IMR-90 (cell line): ENCODE data around the gene CPNE4. TPM values are rescaled to one million over a fixed set of nuclear protein-coding genes. Genes with fewer than 3 reads are reported as not detected.

Source experiments
- ATAC-seq: fragments of 200-7000 bp; cut with Tn5 transposase; 2 replicates; pipeline ENCODE4 v1.9.1; 2020; ENCODE audit warnings: low read depth, mild to moderate bottlenecking, moderate library complexity
- BruUV-seq: library from RNA; stranded (reverse); fragments of 400-500 nt; replicated peaks from 2 replicates; lab custom pipeline; 2021; lab: Mats Ljungman, UMichigan
- CTCF ChIA-PET: fragments of 300-600 bp; formaldehyde crosslinking; extraction: SDS; loops from one replicate; lab custom pipeline; 2021; ENCODE audit warnings: antibody characterized with exemption; lab: Yijun Ruan, JAX
- POLR2A ChIA-PET: fragments of 300-600 bp; sonication (Branson Sonifier 250); formaldehyde crosslinking; loops from one replicate; lab custom pipeline; 2022; ENCODE audit warnings: antibody characterized with exemption; ENCODE audit not compliant: unreplicated experiment; lab: Charles Lee
- DNase-seq: peaks from one replicate; pipeline ENCODE4 v3.0.0; 2013
- H2AFZ ChIP-seq: replicated peaks from 2 replicates; pipeline ENCODE3; 2013; ENCODE audit warnings: low read length, mild to moderate bottlenecking; ENCODE audit not compliant: poor library complexity
- H2AK5ac ChIP-seq: 2 replicates; pipeline ENCODE4 v1.6.1; 2013; ENCODE audit warnings: low read depth, low read length, inconsistent platforms
- H2AK9ac ChIP-seq: replicated peaks from 2 replicates; pipeline ENCODE3; 2013; ENCODE audit warnings: mild to moderate bottlenecking, low read depth, low read length, moderate library complexity; ENCODE audit not compliant: poor library complexity
- H2BK120ac ChIP-seq: 2 replicates; pipeline ENCODE4 v1.6.1; 2013; ENCODE audit warnings: low read depth, low read length, inconsistent platforms
- H2BK15ac ChIP-seq: 3 replicates; pipeline ENCODE4 v1.6.1; 2013; ENCODE audit warnings: low read depth, low read length, inconsistent platforms
- H2BK20ac ChIP-seq: 2 replicates; pipeline ENCODE4 v1.6.1; 2013; ENCODE audit warnings: low read depth, mild to moderate bottlenecking, inconsistent platforms, low read length, moderate library complexity
- H2BK5ac ChIP-seq: 2 replicates; pipeline ENCODE4 v1.6.1; 2013; ENCODE audit warnings: mild to moderate bottlenecking, low read depth, low read length, inconsistent platforms; ENCODE audit not compliant: poor library complexity, severe bottlenecking
- H3K14ac ChIP-seq: replicated peaks from 2 replicates; pipeline ENCODE4 v1.6.1; 2013; ENCODE audit warnings: low read depth, low read length, inconsistent platforms
- H3K18ac ChIP-seq: 2 replicates; pipeline ENCODE4 v1.6.1; 2013; ENCODE audit warnings: low read depth, low read length, control low read depth
- H3K23ac ChIP-seq: 2 replicates; pipeline ENCODE4 v1.6.1; 2013; ENCODE audit warnings: low read depth, low read length, inconsistent platforms
- H3K27ac ChIP-seq: 2 replicates; pipeline ENCODE4 v1.5.1; 2013; ENCODE audit warnings: mild to moderate bottlenecking, control low read depth, low read length; ENCODE audit not compliant: insufficient read depth
- H3K27me3 ChIP-seq: 2 replicates; pipeline ENCODE4 v1.6.1; 2013; ENCODE audit warnings: low read length; ENCODE audit not compliant: control insufficient read depth, insufficient read depth
- H3K36me3 ChIP-seq: 2 replicates; pipeline ENCODE4 v1.6.1; 2013; ENCODE audit warnings: low read length, mixed read lengths; ENCODE audit not compliant: control insufficient read depth, insufficient read depth
- H3K4ac ChIP-seq: 2 replicates; pipeline ENCODE4 v1.6.1; 2013; ENCODE audit warnings: low read depth, low read length, inconsistent platforms
- H3K4me1 ChIP-seq: 2 replicates; pipeline ENCODE4 v1.6.1; 2013; ENCODE audit warnings: low read length, mixed read lengths; ENCODE audit not compliant: control insufficient read depth, insufficient read depth
- H3K4me2 ChIP-seq: 2 replicates; pipeline ENCODE4 v1.6.1; 2013; ENCODE audit warnings: low read depth, mild to moderate bottlenecking, control low read depth, low read length, moderate library complexity
- H3K4me3 ChIP-seq: 2 replicates; pipeline ENCODE4 v1.5.1; 2013; ENCODE audit warnings: low read depth, mild to moderate bottlenecking, control low read depth, low read length, moderate library complexity; ENCODE audit not compliant: insufficient read depth
- H3K56ac ChIP-seq: 2 replicates; pipeline ENCODE4 v1.6.1; 2013; ENCODE audit warnings: low read length, inconsistent platforms; ENCODE audit not compliant: insufficient read depth; ENCODE audit errors: extremely low read depth
- H3K79me1 ChIP-seq, 2 experiments: 2 replicates each; pipeline ENCODE4 v1.6.1; 2013; ENCODE audit warnings: low read length in 2 of 2, inconsistent platforms in 1 of 2, low read depth in 1 of 2
- H3K9ac ChIP-seq: 2 replicates; pipeline ENCODE4 v1.6.1; 2013; ENCODE audit warnings: low read depth, low read length, control low read depth
- H3K9me1 ChIP-seq: 2 replicates; pipeline ENCODE4 v1.6.1; 2013; ENCODE audit warnings: low read length, inconsistent platforms; ENCODE audit not compliant: insufficient read depth
- H3K9me3 ChIP-seq: 2 replicates; pipeline ENCODE4 v1.6.1; 2013; ENCODE audit warnings: low read length; ENCODE audit not compliant: control insufficient read depth, insufficient read depth
- H4K20me1 ChIP-seq: 2 replicates; pipeline ENCODE4 v1.6.1; 2013; ENCODE audit warnings: low read length, inconsistent platforms; ENCODE audit not compliant: insufficient read depth
- H4K5ac ChIP-seq: 2 replicates; pipeline ENCODE4 v1.6.1; 2013; ENCODE audit warnings: mild to moderate bottlenecking, low read depth, low read length, control low read depth
- H4K8ac ChIP-seq, 2 experiments: 2 replicates each; pipeline ENCODE4 v1.6.1; 2013; ENCODE audit warnings: low read depth in 2 of 2, low read length in 2 of 2, control low read depth in 1 of 2, inconsistent platforms in 1 of 2
- H4K91ac ChIP-seq: 2 replicates; pipeline ENCODE4 v1.6.1; 2013; ENCODE audit warnings: low read depth, low read length, inconsistent platforms; ENCODE audit not compliant: insufficient read depth
- CHD1 ChIP-seq: IDR thresholded peaks from 2 replicates; pipeline ENCODE4 v1.6.1; 2012; ENCODE audit warnings: low read depth, low read length, improper control_type of control experiment
- MAFK ChIP-seq: IDR thresholded peaks from 2 replicates; pipeline ENCODE4 v1.6.1; 2012; ENCODE audit warnings: low read depth, low read length, improper control_type of control experiment
- MAZ ChIP-seq: IDR thresholded peaks from 2 replicates; pipeline ENCODE4 v1.6.1; 2012; ENCODE audit warnings: low read depth, mild to moderate bottlenecking, low read length, improper control_type of control experiment, moderate library complexity, borderline replicate concordance
- NFE2L2 ChIP-seq: fragments of 150-350 bp; IDR thresholded peaks from 2 replicates; pipeline ENCODE4 v1.6.1; 2016; ENCODE audit warnings: low read depth, mild to moderate bottlenecking, low read length
- RAD21 ChIP-seq: IDR thresholded peaks from 2 replicates; pipeline ENCODE4 v1.6.1; 2012; ENCODE audit warnings: low read length, improper control_type of control experiment
- WGBS, 2 experiments: methylation state at CpG; one replicate each; pipeline versions ENCODE4 v1.1.5 to v1.1.7; 2013; ENCODE audit warnings: missing lambda C conversion rate in 2 of 2; ENCODE audit not compliant: insufficient read length in 1 of 2; ENCODE audit errors: extremely low coverage in 2 of 2; 5-methylcytosine and 5-hydroxymethylcytosine counted together
- dilution Hi-C: fragments of 300-500 bp; cut with HindIII; formaldehyde crosslinking; loops from one replicate; pipeline ENCODE4 v1.14.3; 2018; ENCODE audit warnings: low sequenced_read_pairs; ENCODE audit not compliant: unreplicated experiment
- in situ Hi-C: fragments of 300-500 bp; cut with MboI; formaldehyde crosslinking; loops from 3 replicates; pipeline ENCODE4 v1.14.3; 2019; ENCODE audit warnings: low sequenced_read_pairs, inconsistent platforms, mixed read lengths
- intact Hi-C: fragments of 100-400 bp; cut with micrococcal nuclease; formaldehyde crosslinking; loops from 2 replicates; pipeline ENCODE4 v1.10.0; 2022
- polyA plus RNA-seq, 3 experiments: library from polyadenylated mRNA; depleted of rRNA; stranded (reverse); fragments of >200 nt; gene quantifications; 2 replicates each; pipeline ENCODE4 v1.2.3, GENCODE V29; 2012; ENCODE audit warnings: low replicate concordance in 1 of 3
- total RNA-seq: library from RNA; depleted of rRNA; stranded (reverse); fragments of >200 nt; gene quantifications from 2 replicates; pipeline ENCODE4 v1.2.3, GENCODE V29; 2012
- TF ChIP-seq, protein P1 (sequence below): fragments of 150-350 bp; IDR thresholded peaks from 2 replicates; pipeline ENCODE4 v1.6.1; 2016; ENCODE audit warnings: low read depth, mild to moderate bottlenecking, low read length, moderate library complexity, borderline replicate concordance

The CPNE4 gene
- total and polyA plus RNA-seq, 2 of the 4 experiments (the other 2 are of a cell fraction), result not detected

DNA sequence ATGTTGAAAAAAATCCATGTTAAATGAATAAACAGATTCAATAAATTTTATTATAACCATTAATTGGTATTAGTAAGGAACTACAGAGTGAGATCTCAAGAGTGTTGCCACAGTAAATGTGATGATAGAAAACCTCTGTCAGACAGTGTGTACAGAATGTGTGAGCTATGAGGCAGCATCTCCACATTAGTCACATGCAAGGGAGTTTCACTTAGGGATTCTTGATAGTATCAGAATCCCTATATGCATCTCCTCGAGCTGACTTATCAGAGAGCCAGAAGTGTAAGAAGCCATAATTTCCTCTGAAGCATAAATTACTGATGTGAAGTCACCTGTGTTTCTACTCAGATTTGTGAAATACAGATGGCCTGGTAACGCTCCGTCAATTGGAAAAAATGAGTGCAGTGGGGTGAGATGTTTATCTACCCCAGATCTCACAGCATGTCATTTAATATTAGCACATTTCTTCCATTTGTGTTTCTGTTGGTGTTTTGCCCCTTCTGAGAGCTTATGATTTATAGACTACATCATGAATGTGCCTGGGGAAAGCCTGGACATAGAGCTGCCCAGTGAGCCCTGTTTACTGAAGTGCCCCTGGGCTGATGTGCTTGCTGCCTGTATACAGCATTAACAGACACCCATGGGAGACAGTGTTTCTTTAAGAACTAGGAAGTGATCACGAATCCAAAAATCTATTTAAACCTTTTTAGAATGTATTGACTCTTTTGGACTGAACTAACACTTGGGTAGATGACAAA is 262.4 kb downstream of the CPNE4 start:
- Histone ChIP-seq H3K23ac (no peak overlapping the region), H3K9me1 (no peaks in the 10 kb centered on the region), H3K36me3 (no peaks in the 10 kb centered on the region), H2AFZ (no peak overlapping the region), H4K5ac (no peak overlapping the region), H3K4me3 (no peak overlapping the region), H3K56ac (no peak overlapping the region), H3K9ac (no peak overlapping the region), H3K14ac (no peak overlapping the region), H3K27ac (no peak overlapping the region), H2BK15ac (no peak overlapping the region), H2AK9ac (no peak overlapping the region), H3K4ac (no peak overlapping the region), H3K4me1 (no peaks in the 10 kb centered on the region), H4K20me1 (no peaks in the 10 kb centered on the region), H4K91ac (no peak overlapping the region), H3K9me3 (no peaks in the 10 kb centered on the region), H2BK120ac (no peak overlapping the region), H3K18ac (no peak overlapping the region), H2BK5ac (no peak overlapping the region), H2AK5ac (no peak overlapping the region), H2BK20ac (no peak overlapping the region), H3K4me2 (no peak overlapping the region), H3K79me1 (no peaks in the 10 kb centered on the region), H4K8ac (no peak overlapping the region), H3K27me3 (no peaks in the 10 kb centered on the region)
- ChIA-PET POLR2A (no interaction called here), CTCF (no interaction called here)
- WGBS, 2 experiments, result 40% methylated on average over 1 of the region's 4 CpGs; no CpG with 5 or more reads in 1 of the 2 experiments
- DNase-seq (no peak), ATAC-seq (no peak)
- in situ Hi-C loops (no loop called here), dilution Hi-C loops (no loop called here), intact Hi-C loops (no loop called here)
- BruUV-seq, result no TSS peak
- TF ChIP-seq RAD21 (no peak), CHD1 (no peak), MAZ (no peak), MAFK (no peak), NFE2L2 (no peak)
- TF ChIP-seq, protein P1, sequence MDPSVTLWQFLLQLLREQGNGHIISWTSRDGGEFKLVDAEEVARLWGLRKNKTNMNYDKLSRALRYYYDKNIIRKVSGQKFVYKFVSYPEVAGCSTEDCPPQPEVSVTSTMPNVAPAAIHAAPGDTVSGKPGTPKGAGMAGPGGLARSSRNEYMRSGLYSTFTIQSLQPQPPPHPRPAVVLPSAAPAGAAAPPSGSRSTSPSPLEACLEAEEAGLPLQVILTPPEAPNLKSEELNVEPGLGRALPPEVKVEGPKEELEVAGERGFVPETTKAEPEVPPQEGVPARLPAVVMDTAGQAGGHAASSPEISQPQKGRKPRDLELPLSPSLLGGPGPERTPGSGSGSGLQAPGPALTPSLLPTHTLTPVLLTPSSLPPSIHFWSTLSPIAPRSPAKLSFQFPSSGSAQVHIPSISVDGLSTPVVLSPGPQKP, result no peak
